ENCODE results near the gene DLG4.

DNA sequence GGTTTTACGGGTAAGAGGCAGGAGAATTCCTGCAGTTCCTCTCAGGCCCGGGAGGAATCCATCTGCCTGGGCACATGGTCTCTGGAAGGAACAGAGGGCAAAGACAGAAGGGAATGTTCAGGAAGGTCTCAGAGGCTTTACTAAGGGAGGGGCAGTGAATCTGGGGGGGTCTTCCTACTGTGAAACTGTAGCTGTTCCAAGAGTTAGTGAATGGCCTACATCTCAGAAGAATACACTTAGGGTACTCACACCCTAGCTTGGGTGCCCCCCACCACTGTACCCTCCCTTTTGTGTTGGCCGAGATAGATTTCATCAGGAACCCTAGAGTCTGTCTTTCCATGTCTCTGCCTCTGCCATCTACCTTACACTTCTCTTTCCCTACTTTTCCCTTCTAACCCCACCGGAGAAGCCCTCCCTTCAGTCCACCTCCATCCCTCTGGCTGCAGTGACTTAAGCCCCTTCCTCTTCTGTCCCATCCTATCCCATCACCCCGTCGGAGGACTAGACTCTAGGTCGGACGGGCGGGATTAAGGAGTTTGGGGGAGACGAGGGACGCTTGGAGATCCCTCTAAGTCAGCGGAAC is 316 bp downstream of the DLG4 start:
- TF ChIP-seq, protein P1, sequence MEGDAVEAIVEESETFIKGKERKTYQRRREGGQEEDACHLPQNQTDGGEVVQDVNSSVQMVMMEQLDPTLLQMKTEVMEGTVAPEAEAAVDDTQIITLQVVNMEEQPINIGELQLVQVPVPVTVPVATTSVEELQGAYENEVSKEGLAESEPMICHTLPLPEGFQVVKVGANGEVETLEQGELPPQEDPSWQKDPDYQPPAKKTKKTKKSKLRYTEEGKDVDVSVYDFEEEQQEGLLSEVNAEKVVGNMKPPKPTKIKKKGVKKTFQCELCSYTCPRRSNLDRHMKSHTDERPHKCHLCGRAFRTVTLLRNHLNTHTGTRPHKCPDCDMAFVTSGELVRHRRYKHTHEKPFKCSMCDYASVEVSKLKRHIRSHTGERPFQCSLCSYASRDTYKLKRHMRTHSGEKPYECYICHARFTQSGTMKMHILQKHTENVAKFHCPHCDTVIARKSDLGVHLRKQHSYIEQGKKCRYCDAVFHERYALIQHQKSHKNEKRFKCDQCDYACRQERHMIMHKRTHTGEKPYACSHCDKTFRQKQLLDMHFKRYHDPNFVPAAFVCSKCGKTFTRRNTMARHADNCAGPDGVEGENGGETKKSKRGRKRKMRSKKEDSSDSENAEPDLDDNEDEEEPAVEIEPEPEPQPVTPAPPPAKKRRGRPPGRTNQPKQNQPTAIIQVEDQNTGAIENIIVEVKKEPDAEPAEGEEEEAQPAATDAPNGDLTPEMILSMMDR (conservative IDR thresholded peaks at IDR 0.05; ENCODE audit: low read length), result no peak
- TF ChIP-seq EZH2phosphoT487 (IDR thresholded peaks at IDR 0.05; ENCODE audit: borderline replicate concordance, low read depth, low read length), result no peak
